HCT116 (cell line): Measurements from ENCODE around the gene DDR2. TPM values are rescaled to one million over a fixed set of nuclear protein-coding genes. Genes with fewer than 3 reads are reported as not detected.
"Not testable (repeated sequence)": the region's sequence is repeated elsewhere in the genome, so short reads cannot be mapped to it uniquely, and the experiment has no call there.

Source experiments
- ATAC-seq: fragments of 200-7000 bp; cut with Tn5 transposase; 2 replicates; pipeline ENCODE4 v1.9.1; 2020; ENCODE audit warnings: mild to moderate bottlenecking, moderate library complexity
- BruUV-seq: library from RNA; stranded (reverse); fragments of 400-500 nt; replicated peaks from 2 replicates; lab custom pipeline; 2021; lab: Mats Ljungman, UMichigan
- CTCF ChIA-PET: fragments of 300-600 bp; sonication (Branson Sonifier 250); formaldehyde crosslinking; loops from one replicate; lab custom pipeline; 2021; ENCODE audit warnings: antibody characterized with exemption; lab: Charles Lee
- POLR2A ChIA-PET: fragments of 300-600, 350-600 bp; sonication (Branson Sonifier 250); formaldehyde crosslinking; loops from one replicate; lab custom pipeline; 2021; ENCODE audit warnings: antibody characterized with exemption; lab: Charles Lee
- RAD21 ChIA-PET, 2 experiments: fragments of 300-600 bp; sonication (Branson Sonifier 250); formaldehyde crosslinking; loops; one replicate each; lab custom pipeline; 2023; ENCODE audit warnings: low total read pairs in 2 of 2; ENCODE audit not compliant: uncharacterized antibody in 2 of 2, unreplicated experiment in 2 of 2, low non-redundant PET in 1 of 2; lab: Charles Lee
- DNase-seq: peaks from one replicate; pipeline ENCODE4 v3.0.0-alpha.2; 2010; ENCODE audit warnings: low read depth, low spot score
- H2AFZ ChIP-seq: fragments of 200-600 bp; shearing (Covaris generic), sonication (generic); 2 replicates; pipeline ENCODE4 v1.6.1; 2017; ENCODE audit warnings: low read depth, mixed run types, mixed read lengths, antibody characterized with exemption, low read length; ENCODE audit not compliant: poor library complexity, severe bottlenecking
- H3K27ac ChIP-seq: 2 replicates; pipeline ENCODE4 v1.5.1; 2012; ENCODE audit warnings: low read depth, low read length
- H3K27me3 ChIP-seq: fragments of 200-600 bp; sonication (generic); 2 replicates; pipeline ENCODE4 v1.6.1; 2016; ENCODE audit warnings: mixed run types, low read length, mixed read lengths; ENCODE audit not compliant: insufficient read depth
- H3K36me3 ChIP-seq, 2 experiments: fragments of 200-500 bp in 1 of 2; fragments of 200-600 bp in 1 of 2; sonication (Bioruptor generic) in 1 of 2; sonication (generic) in 1 of 2; 2 replicates each; pipeline versions ENCODE4 v1.5.1 to v1.6.1; 2014 to 2016; ENCODE audit warnings: low read length in 2 of 2, inconsistent platforms in 1 of 2, mixed read lengths in 1 of 2, mixed run types in 1 of 2; ENCODE audit not compliant: insufficient read depth in 2 of 2, control insufficient read depth in 1 of 2
- H3K4me1 ChIP-seq, 2 experiments: fragments of 200-600 bp in 1 of 2; sonication (generic) in 1 of 2; 2 replicates each; pipeline versions ENCODE4 v1.5.1 to v1.6.1; 2012 to 2017; ENCODE audit warnings: low read length in 2 of 2, inconsistent platforms in 1 of 2, mild to moderate bottlenecking in 1 of 2, mixed read lengths in 1 of 2, mixed run types in 1 of 2, moderate library complexity in 1 of 2; ENCODE audit not compliant: insufficient read depth in 2 of 2, control insufficient read depth in 1 of 2
- H3K4me2 ChIP-seq: fragments of 200-600 bp; sonication (generic); 2 replicates; pipeline ENCODE4 v1.6.1; 2017; ENCODE audit warnings: mixed run types, low read length, mixed read lengths
- H3K4me3 ChIP-seq, 2 experiments: fragments of 200-600 bp in 1 of 2; sonication (generic) in 1 of 2; replicated peaks in 1 of 2; 2 replicates each; pipeline ENCODE4 v1.5.1; 2011 to 2016; ENCODE audit warnings: low read length in 2 of 2, control low read depth in 1 of 2, low read depth in 1 of 2, mild to moderate bottlenecking in 1 of 2, mixed read lengths in 1 of 2, mixed run types in 1 of 2
- H3K79me2 ChIP-seq: fragments of 200-600 bp; sonication (generic); 2 replicates; pipeline ENCODE4 v1.6.1; 2017; ENCODE audit warnings: mild to moderate bottlenecking, mixed run types, low read length, moderate library complexity, mixed read lengths; ENCODE audit not compliant: insufficient read depth
- H3K9ac ChIP-seq: fragments of 200-600 bp; sonication (generic); 2 replicates; pipeline ENCODE4 v1.6.1; 2016; ENCODE audit warnings: low read length, mixed read lengths
- H3K9me2 ChIP-seq: fragments of 200-600 bp; sonication (generic), shearing (Covaris generic); 2 replicates; pipeline ENCODE4 v1.6.1; 2017; ENCODE audit warnings: mixed run types, mild to moderate bottlenecking, moderate library complexity; ENCODE audit not compliant: insufficient read depth
- H3K9me3 ChIP-seq, 2 experiments: fragments of 200-500 bp in 1 of 2; fragments of 200-600 bp in 1 of 2; sonication (Bioruptor generic) in 1 of 2; sonication (generic) in 1 of 2; 2 replicates each; pipeline ENCODE4 v1.6.1; 2014 to 2017; ENCODE audit warnings: low read length in 2 of 2, mixed read lengths in 2 of 2, inconsistent platforms in 1 of 2, low read depth in 1 of 2, mild to moderate bottlenecking in 1 of 2, mixed run types in 1 of 2, moderate library complexity in 1 of 2; ENCODE audit not compliant: control insufficient read depth in 1 of 2, insufficient read depth in 1 of 2
- H4K20me1 ChIP-seq: fragments of 200-600 bp; sonication (generic), shearing (Covaris generic); 2 replicates; pipeline ENCODE4 v1.6.1; 2017; ENCODE audit warnings: mixed run types, mild to moderate bottlenecking, moderate library complexity; ENCODE audit not compliant: insufficient read depth
- intact Hi-C: fragments of 100-400 bp; cut with micrococcal nuclease; formaldehyde crosslinking; loops from 2 replicates; pipeline ENCODE4 v1.10.0; 2022
- total RNA-seq: library from RNA; stranded (reverse); gene quantifications from one replicate; pipeline ENCODE4 v1.2.1, GENCODE V29; 2021; ENCODE audit not compliant: unreplicated experiment

Gene DDR2
- total RNA-seq, 1 experiment from 2014 or later, result 0.84 TPM

DNA sequence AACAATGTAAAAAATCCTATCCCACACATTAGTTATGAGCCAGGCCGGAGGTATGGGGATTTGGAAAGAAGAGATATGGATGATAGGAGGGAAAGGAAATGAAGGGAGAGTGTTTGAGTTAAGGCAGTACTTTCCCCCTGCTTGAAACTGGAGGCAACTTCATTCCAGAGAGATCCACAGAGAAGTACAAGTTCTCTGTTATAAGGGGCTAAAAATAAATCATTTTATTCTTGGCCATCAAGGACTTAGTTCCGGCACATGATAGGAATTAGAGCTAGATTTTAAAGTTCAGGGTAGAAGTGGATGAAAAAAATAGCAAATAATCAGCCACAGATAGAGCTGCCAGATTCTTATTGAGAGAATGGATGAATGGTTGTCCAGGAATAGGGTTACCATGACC lies 185.9 kb downstream of the DDR2 start:
- H3K9ac ChIP-seq, H4K20me1 ChIP-seq, H3K9me2 ChIP-seq, H3K4me3 ChIP-seq, RAD21 ChIA-PET, H3K36me3 ChIP-seq, DNase-seq, H3K4me2 ChIP-seq, intact Hi-C loops, ATAC-seq, H2AFZ ChIP-seq, BruUV-seq, H3K9me3 ChIP-seq, H3K79me2 ChIP-seq, H3K27ac ChIP-seq, H3K27me3 ChIP-seq, CTCF ChIA-PET, POLR2A ChIA-PET: not testable (repeated sequence)
- peaks cover 0 to 10% of the 10 kb centered on the region in 2 experiments; a peak in 3 of 4 replicates for H3K4me1 ChIP-seq

DNA sequence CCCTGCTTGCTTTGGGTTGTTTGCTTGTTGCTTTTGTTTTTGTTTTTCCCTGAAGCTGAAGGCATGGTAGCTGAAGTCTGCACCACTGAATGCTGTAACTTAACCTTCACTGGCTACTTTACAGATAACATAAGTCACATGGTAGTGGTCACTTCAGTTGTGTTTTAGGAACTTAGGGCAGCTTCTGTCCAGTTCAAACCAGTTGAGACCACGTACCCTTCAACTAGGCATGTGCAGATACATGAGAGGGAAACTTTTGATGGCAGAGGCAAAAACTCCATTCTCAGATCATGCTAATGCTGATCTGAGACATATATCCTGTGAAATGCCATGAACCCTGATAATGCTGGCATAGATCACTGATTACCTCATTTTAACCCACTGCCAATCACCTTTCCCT lies 186.4 kb downstream of the DDR2 start:
- H3K79me2 ChIP-seq, DNase-seq, H3K27me3 ChIP-seq, H3K9me3 ChIP-seq, H3K36me3 ChIP-seq, H3K4me2 ChIP-seq, H3K4me3 ChIP-seq, H3K9me2 ChIP-seq, intact Hi-C loops, BruUV-seq, H3K27ac ChIP-seq, CTCF ChIA-PET, RAD21 ChIA-PET, POLR2A ChIA-PET, H3K9ac ChIP-seq, H4K20me1 ChIP-seq, ATAC-seq, H2AFZ ChIP-seq: not testable (repeated sequence)
- peaks cover 1 to 16% of the 10 kb centered on the region in 2 experiments for H3K4me1 ChIP-seq
